Suprapubic skin (tissue), 4 donors: ENCODE measurements around the gene CUL5. TPM values are rescaled to one million over a fixed set of nuclear protein-coding genes. Genes with fewer than 3 reads are reported as not detected.

Experiments used
- DNase-seq, 2 donors: peaks; one replicate each; pipeline ENCODE4 v3.0.0-alpha.2; 2019; ENCODE audit warnings: low spot score in 2 of 2
- H3K27ac ChIP-seq: fragments of 200-600 bp; sonication (generic); one replicate; pipeline ENCODE4 v1.5.1; 2019
- H3K27me3 ChIP-seq: fragments of 200-600 bp; sonication (generic); one replicate; pipeline ENCODE4 v1.5.1; 2019
- H3K36me3 ChIP-seq: fragments of 200-600 bp; sonication (generic); one replicate; pipeline ENCODE4 v1.5.1; 2019
- H3K4me1 ChIP-seq: fragments of 200-600 bp; sonication (generic); one replicate; pipeline ENCODE4 v1.5.1; 2019
- H3K4me3 ChIP-seq: fragments of 200-600 bp; sonication (generic); one replicate; pipeline ENCODE4 v1.5.1; 2019; ENCODE audit warnings: mild to moderate bottlenecking
- H3K9me3 ChIP-seq: fragments of 200-600 bp; sonication (generic); one replicate; pipeline ENCODE4 v1.5.1; 2019
- EP300 ChIP-seq: sonication (generic); formaldehyde crosslinking; IDR thresholded peaks from one replicate; pipeline ENCODE4 v1.6.1; 2017; ENCODE audit warnings: antibody characterized with exemption
- POLR2A ChIP-seq, 2 donors: fragments of 450-650 bp; IDR thresholded peaks; one replicate each; pipeline ENCODE4 v1.6.1; 2017; ENCODE audit warnings: antibody characterized with exemption in 2 of 2, mild to moderate bottlenecking in 2 of 2, moderate library complexity in 2 of 2
- POLR2AphosphoS5 ChIP-seq, 3 donors: sonication (generic); formaldehyde crosslinking; IDR thresholded peaks; one replicate each; pipeline ENCODE4 v1.6.1; 2017; ENCODE audit warnings: antibody characterized with exemption in 3 of 3
- whole genome bisulfite sequencing: methylation state at CpG from one replicate; pipeline ENCODE4 v1.1.5; 2018; 5-methylcytosine and 5-hydroxymethylcytosine counted together
- total RNA-seq, 4 donors: library from RNA; depleted of rRNA; stranded (reverse); fragments of >200 nt; gene quantifications; one replicate each; pipeline ENCODE4 v1.1.0, GENCODE V29; 2016
- TF ChIP-seq, protein P1 (sequence below), 2 donors: fragments of 200-600 bp in 1 of 2; fragments of 450-650 bp in 1 of 2; sonication (generic) in 1 of 2; IDR thresholded peaks; one replicate each; pipeline ENCODE4 v1.5.1; 2016 to 2019; ENCODE audit warnings: antibody characterized with exemption in 2 of 2, mild to moderate bottlenecking in 1 of 2, moderate library complexity in 1 of 2

CUL5 gene
- total RNA-seq, 4 donors from 2014 or later, result 24.8 to 59.1 (median 38.4) TPM

DNA sequence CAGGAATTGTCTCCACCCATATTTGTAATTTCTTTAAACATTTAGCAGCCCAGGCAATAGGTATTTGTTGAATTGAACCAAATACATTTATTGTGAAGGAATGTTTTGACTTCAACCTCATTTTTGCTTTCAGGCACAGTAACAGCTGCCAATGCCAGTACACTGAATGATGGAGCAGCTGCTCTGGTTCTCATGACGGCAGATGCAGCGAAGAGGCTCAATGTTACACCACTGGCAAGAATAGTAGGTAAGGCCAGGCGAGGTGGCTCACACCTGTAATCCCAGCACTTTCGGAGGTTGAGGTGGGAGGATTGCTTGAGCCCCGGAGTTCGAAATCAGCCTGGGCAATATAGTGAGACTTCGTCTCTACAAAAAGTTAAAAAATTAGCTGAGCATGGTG lies 133.6 kb downstream of the CUL5 start:
- Histone ChIP-seq H3K4me1 (no peaks in the 10 kb centered on the region), H3K27ac (no peak overlapping the region), H3K9me3 (no peaks in the 10 kb centered on the region), H3K36me3 (peaks cover 87% of the 10 kb centered on the region), H3K27me3 (no peaks in the 10 kb centered on the region), H3K4me3 (no peak overlapping the region)
- DNase-seq, result no peak
- TF ChIP-seq, protein P1, sequence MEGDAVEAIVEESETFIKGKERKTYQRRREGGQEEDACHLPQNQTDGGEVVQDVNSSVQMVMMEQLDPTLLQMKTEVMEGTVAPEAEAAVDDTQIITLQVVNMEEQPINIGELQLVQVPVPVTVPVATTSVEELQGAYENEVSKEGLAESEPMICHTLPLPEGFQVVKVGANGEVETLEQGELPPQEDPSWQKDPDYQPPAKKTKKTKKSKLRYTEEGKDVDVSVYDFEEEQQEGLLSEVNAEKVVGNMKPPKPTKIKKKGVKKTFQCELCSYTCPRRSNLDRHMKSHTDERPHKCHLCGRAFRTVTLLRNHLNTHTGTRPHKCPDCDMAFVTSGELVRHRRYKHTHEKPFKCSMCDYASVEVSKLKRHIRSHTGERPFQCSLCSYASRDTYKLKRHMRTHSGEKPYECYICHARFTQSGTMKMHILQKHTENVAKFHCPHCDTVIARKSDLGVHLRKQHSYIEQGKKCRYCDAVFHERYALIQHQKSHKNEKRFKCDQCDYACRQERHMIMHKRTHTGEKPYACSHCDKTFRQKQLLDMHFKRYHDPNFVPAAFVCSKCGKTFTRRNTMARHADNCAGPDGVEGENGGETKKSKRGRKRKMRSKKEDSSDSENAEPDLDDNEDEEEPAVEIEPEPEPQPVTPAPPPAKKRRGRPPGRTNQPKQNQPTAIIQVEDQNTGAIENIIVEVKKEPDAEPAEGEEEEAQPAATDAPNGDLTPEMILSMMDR (IDR thresholded peaks at IDR 0.05), result no peak
- no peak for TF ChIP-seq POLR2AphosphoS5 (IDR thresholded peaks at IDR 0.05)
- no peak for TF ChIP-seq EP300
- no peak for TF ChIP-seq POLR2A (IDR thresholded peaks at IDR 0.05)
- WGBS, result 94% methylated on average over 7 of the region's 7 CpGs

DNA sequence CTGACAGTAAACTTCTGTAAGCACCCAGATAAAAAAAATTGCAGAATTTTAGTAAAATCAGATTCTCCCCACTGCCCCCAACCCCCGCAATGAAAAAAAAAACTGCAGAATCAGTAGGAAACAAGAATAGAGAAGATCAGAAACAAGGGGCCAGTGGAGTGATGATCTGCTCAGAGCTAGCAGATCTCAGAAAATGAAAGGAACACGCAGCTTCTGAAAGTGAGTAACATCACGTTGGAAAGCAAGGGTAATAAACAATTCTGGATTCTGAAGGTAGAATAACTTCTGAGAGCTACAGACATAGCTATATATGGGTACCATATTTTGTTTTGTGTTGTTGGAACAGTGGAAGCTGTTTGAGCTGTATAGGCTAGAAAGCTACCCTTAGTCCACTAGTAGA lies 135.9 kb downstream of the CUL5 start:
- no peak for DNase-seq
- Histone ChIP-seq H3K27me3 (no peaks in the 10 kb centered on the region), H3K36me3 (peaks cover 97% of the 10 kb centered on the region), H3K27ac (no peak overlapping the region), H3K4me1 (no peaks in the 10 kb centered on the region), H3K9me3 (no peaks in the 10 kb centered on the region), H3K4me3 (no peak overlapping the region)
- WGBS, result 92% methylated on average over 3 of the region's 3 CpGs
- TF ChIP-seq POLR2AphosphoS5 (IDR thresholded peaks at IDR 0.05) (no peak), POLR2A (IDR thresholded peaks at IDR 0.05) (no peak), EP300 (no peak)
- TF ChIP-seq, protein P1 (IDR thresholded peaks at IDR 0.05), result no peak

DNA sequence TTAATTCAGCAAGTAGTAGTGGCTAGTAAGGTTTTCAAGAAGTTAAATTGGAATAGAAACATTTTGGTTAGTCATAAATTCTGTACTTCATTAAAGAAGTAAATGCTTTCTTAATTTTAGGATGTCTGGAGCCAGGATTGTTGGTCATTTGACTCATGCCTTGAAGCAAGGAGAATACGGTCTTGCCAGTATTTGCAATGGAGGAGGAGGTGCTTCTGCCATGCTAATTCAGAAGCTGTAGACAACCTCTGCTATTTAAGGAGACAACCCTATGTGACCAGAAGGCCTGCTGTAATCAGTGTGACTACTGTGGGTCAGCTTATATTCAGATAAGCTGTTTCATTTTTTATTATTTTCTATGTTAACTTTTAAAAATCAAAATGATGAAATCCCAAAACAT lies 138.5 kb downstream of the CUL5 start:
- H3K9me3 ChIP-seq, result no peaks in the 10 kb centered on the region
- TF ChIP-seq POLR2A (IDR thresholded peaks at IDR 0.05), result no peak
- TF ChIP-seq POLR2AphosphoS5 (IDR thresholded peaks at IDR 0.05), result no peak
- no peak for TF ChIP-seq EP300
- TF ChIP-seq, protein P1 (IDR thresholded peaks at IDR 0.05), result no peak
- H3K36me3 ChIP-seq, result peaks cover 97% of the 10 kb centered on the region
- H3K4me1 ChIP-seq, result no peaks in the 10 kb centered on the region
- H3K27me3 ChIP-seq, result no peaks in the 10 kb centered on the region
- no peak for DNase-seq
- no peak overlapping the region for H3K27ac ChIP-seq
- WGBS, result 66% methylated on average over 1 of the region's 1 CpG
- H3K4me3 ChIP-seq, result no peak overlapping the region

DNA sequence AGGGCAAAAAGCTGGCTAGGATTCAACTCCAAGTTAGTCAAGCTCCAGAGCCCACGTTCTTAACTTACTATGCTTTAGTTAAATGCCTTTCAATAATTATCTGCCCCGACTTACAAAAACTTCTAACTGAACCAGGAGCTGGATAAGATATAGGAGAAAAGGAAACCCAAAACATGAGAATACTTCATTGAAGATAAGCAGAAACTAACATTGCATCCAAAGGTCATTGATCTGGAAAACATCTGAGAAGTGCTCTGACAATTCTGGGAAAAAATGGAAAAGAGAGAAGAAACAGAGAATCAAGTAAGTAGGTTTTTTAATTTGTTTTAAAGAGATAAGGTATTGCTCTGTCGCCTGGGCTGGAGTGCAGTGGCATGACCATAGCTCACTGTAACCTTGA lies 139.9 kb downstream of the CUL5 start:
- no peaks in the 10 kb centered on the region for H3K9me3 ChIP-seq
- 83% methylated on average over 3 of the region's 3 CpGs for WGBS
- H3K4me1 ChIP-seq, result no peaks in the 10 kb centered on the region
- no peak for TF ChIP-seq POLR2AphosphoS5 (IDR thresholded peaks at IDR 0.05)
- TF ChIP-seq, protein P1 (IDR thresholded peaks at IDR 0.05), result no peak
- no peak for TF ChIP-seq POLR2A (IDR thresholded peaks at IDR 0.05)
- TF ChIP-seq EP300, result no peak
- H3K4me3 ChIP-seq, result no peak overlapping the region
- no peak overlapping the region for H3K27ac ChIP-seq
- H3K27me3 ChIP-seq, result no peaks in the 10 kb centered on the region
- DNase-seq, result no peak
- H3K36me3 ChIP-seq, result peaks cover 89% of the 10 kb centered on the region

DNA sequence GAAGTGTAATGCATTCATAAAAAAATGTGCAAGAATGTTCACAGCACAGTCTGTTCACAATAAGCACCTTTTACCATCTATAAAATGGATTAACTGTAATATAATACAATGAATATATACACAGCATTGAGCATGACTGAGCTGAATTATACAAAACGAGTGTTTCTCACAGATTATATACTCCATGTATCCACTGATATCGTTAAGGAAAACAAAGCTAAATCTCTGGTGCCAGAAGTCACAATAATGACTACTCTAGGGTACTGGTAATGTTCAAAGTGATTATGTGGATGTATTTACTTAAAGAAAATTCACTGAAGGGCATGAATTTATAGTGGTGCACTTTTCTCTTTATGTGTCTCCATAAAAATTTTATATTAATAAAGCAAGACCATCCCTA lies 145.9 kb downstream of the CUL5 start:
- Histone ChIP-seq H3K36me3 (peaks cover 63% of the 10 kb centered on the region), H3K27ac (no peak overlapping the region), H3K27me3 (no peaks in the 10 kb centered on the region), H3K9me3 (no peaks in the 10 kb centered on the region), H3K4me1 (no peaks in the 10 kb centered on the region), H3K4me3 (no peak overlapping the region)
- TF ChIP-seq POLR2AphosphoS5 (IDR thresholded peaks at IDR 0.05) (no peak), POLR2A (IDR thresholded peaks at IDR 0.05) (no peak), EP300 (no peak)
- TF ChIP-seq, protein P1 (IDR thresholded peaks at IDR 0.05), result no peak
- DNase-seq, result no peak
- 84% methylated on average over 2 of the region's 2 CpGs for WGBS

Other genes with a start within 250 kb of the CUL5 start
- gene SLC35F2, start 150.1 kb upstream of the CUL5 start, total RNA-seq, result 10 to 100 TPM; 28.5 to 43.0 (median 33.7) TPM
- under 1 TPM in 1 of 4 donors, not detected in 3; 0.34 TPM for gene RAB39A, start 80.5 kb upstream of the CUL5 start, total RNA-seq
- gene ACAT1, start 112.7 kb downstream of the CUL5 start, total RNA-seq, result 100 to 1,000 TPM in 2 of 4 donors, 10 to 100 TPM in 2; 84.1 to 131 (median 108) TPM
- gene NPAT, start 213.7 kb downstream of the CUL5 start, total RNA-seq, result 10 to 100 TPM; 14.0 to 30.6 (median 14.6) TPM
- 10 to 100 TPM; 17.5 to 76.4 (median 34.2) TPM for gene ATM, start 214.2 kb downstream of the CUL5 start, total RNA-seq